A673 (cell line): ENCODE results near the gene ITFG1.

Source experiments
- EZH2 ChIP-seq: fragments of 200-600 bp; sonication (generic); IDR thresholded peaks from 2 replicates; pipeline ENCODE4 v1.6.1; 2017; ENCODE audit warnings: borderline replicate concordance, low read depth, mild to moderate bottlenecking, mixed read lengths, antibody characterized with exemption, low read length; ENCODE audit not compliant: poor library complexity, severe bottlenecking
- TF ChIP-seq, protein P1 (sequence below): fragments of 300-800, 200-600 bp; sonication (generic); conservative IDR thresholded peaks from 2 replicates; pipeline ENCODE4 v1.5.1; 2017; ENCODE audit warnings: low read depth, mild to moderate bottlenecking, antibody characterized with exemption, low read length, moderate library complexity, mixed read lengths

DNA sequence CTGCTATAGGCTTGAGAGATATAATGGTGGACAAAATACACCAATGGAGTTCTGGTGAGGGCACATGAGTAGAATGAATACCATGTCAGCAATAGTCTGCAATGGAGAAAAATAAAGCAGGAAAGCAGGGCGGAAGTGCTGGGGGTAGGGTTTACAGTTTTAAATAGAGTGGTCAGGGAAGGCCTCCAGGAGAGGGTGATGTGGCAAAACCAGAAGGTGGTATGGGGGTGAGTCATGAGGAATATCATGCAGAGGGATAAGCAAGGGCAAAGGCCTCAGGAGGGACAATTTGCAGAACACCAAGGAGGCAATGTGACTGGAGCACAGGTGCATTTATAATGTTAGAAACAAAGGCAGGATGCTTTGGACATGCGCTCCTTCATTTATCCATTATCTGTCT is 102.0 kb downstream of the ITFG1 start:
- TF ChIP-seq, protein P1, sequence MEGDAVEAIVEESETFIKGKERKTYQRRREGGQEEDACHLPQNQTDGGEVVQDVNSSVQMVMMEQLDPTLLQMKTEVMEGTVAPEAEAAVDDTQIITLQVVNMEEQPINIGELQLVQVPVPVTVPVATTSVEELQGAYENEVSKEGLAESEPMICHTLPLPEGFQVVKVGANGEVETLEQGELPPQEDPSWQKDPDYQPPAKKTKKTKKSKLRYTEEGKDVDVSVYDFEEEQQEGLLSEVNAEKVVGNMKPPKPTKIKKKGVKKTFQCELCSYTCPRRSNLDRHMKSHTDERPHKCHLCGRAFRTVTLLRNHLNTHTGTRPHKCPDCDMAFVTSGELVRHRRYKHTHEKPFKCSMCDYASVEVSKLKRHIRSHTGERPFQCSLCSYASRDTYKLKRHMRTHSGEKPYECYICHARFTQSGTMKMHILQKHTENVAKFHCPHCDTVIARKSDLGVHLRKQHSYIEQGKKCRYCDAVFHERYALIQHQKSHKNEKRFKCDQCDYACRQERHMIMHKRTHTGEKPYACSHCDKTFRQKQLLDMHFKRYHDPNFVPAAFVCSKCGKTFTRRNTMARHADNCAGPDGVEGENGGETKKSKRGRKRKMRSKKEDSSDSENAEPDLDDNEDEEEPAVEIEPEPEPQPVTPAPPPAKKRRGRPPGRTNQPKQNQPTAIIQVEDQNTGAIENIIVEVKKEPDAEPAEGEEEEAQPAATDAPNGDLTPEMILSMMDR = no peak
- no peak for TF ChIP-seq EZH2
